AG09319 (cell line): ENCODE measurements around the gene PRRC2A.

Experiments
- DNase-seq: peaks from one replicate; pipeline ENCODE4 v3.0.0-alpha.2; 2010; ENCODE audit warnings: low read depth; ENCODE audit errors: extremely low read depth
- CTCF ChIP-seq: IDR thresholded peaks from 2 replicates; pipeline ENCODE4 v1.5.1; 2011; ENCODE audit warnings: low read depth, mild to moderate bottlenecking, inconsistent platforms, low read length, moderate library complexity

The PRRC2A gene

GRCh38 chr6:31663126-31663960 lies 42.8 kb downstream of the PRRC2A start:
- no peak for TF ChIP-seq CTCF
- DNase-seq = no peak

- DNase-seq = peak; percentile 31
- TF ChIP-seq CTCF = no peak; the same call in 1 of the 2 replicates
Observed at GRCh38 chr6:31663961-31664789, 43.7 kb downstream of the PRRC2A start.

GRCh38 chr6:31664790-31665500 lies 44.4 kb downstream of the PRRC2A start, which contains the start of gene GPANK1:
Gene GPANK1 (minus strand): TSS chr6:31664997. CDS start chr6:31664478, 519 bp downstream.
- no peak for TF ChIP-seq CTCF
- DNase-seq = peak; percentile 85

GRCh38 chr6:31665501-31666336 lies 45.2 kb downstream of the PRRC2A start, which contains the start of gene CSNK2B:
Gene CSNK2B (plus strand): TSS chr6:31666080. CDS start chr6:31666832, 752 bp downstream.
- no peak for TF ChIP-seq CTCF
- peak; percentile 91 for DNase-seq

- DNase-seq = no peak
- no peak for TF ChIP-seq CTCF
Observed at GRCh38 chr6:31666337-31666965, 45.9 kb downstream of the PRRC2A start.

- no peak for DNase-seq
- no peak for TF ChIP-seq CTCF
Observed at GRCh38 chr6:31669676-31670075, 49.2 kb downstream of the PRRC2A start, which contains the start of gene LY6G5B. Gene LY6G5B (plus strand): TSS chr6:31669976. CDS start chr6:31670951, 975 bp downstream.
